ENCODE results near the gene ANGPT4.

DNA sequence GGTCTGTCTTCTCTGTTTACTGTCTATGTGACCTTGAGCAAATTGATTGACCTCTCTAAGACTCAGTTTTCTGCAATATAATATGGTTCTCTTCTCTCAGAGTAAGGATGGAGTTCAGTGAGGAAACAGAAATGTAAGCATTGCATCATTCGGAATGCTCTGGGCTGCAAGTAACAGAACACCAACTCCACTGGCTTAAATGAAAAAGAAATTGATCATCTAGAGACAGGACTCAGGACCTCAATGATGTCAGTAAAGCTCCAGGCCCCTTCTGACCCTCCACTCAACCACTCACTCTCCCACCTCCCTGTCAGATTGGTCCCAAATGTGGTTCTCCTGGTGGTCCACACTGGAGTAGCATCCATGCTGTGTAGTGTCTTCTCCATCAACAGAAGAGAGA is 50.7 kb downstream of the ANGPT4 start:
- TF ChIP-seq, protein P1, sequence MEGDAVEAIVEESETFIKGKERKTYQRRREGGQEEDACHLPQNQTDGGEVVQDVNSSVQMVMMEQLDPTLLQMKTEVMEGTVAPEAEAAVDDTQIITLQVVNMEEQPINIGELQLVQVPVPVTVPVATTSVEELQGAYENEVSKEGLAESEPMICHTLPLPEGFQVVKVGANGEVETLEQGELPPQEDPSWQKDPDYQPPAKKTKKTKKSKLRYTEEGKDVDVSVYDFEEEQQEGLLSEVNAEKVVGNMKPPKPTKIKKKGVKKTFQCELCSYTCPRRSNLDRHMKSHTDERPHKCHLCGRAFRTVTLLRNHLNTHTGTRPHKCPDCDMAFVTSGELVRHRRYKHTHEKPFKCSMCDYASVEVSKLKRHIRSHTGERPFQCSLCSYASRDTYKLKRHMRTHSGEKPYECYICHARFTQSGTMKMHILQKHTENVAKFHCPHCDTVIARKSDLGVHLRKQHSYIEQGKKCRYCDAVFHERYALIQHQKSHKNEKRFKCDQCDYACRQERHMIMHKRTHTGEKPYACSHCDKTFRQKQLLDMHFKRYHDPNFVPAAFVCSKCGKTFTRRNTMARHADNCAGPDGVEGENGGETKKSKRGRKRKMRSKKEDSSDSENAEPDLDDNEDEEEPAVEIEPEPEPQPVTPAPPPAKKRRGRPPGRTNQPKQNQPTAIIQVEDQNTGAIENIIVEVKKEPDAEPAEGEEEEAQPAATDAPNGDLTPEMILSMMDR (IDR thresholded peaks at IDR 0.05; ENCODE audit: insufficient read depth, low read depth, low read length): no peak
- no peak for TF ChIP-seq EZH2 (IDR thresholded peaks at IDR 0.05; ENCODE audit: insufficient read depth, low read length)

Data from astrocyte (in vitro differentiated cells and primary cell).